Inflammatory macrophage (primary cell): ENCODE measurements around the gene AMIGO2.
A peak's percentile ranks its signal among the peaks of the same experiment; 100 is the strongest.

Experiments
- DNase-seq, 2 donors: peaks; one replicate each; pipeline ENCODE4 v3.0.0-alpha.2; 2020 to 2022

Gene AMIGO2

GRCh38 chr12:47098099-47098498 is 18.3 kb upstream of the AMIGO2 start:
- no peak for DNase-seq

GRCh38 chr12:47097276-47097896 is 17.6 kb upstream of the AMIGO2 start:
- no peak for DNase-seq

GRCh38 chr12:47095446-47096236 is 15.9 kb upstream of the AMIGO2 start:
- no peak for DNase-seq

GRCh38 chr12:47094804-47095203 is 15.0 kb upstream of the AMIGO2 start:
- no peak for DNase-seq

GRCh38 chr12:47091009-47091408 is 11.2 kb upstream of the AMIGO2 start:
- DNase-seq, result no peak

- DNase-seq, result no peak
These were observed 8.5 kb upstream of the AMIGO2 start for GRCh38 chr12:47088021-47088944.

GRCh38 chr12:47087088-47087688 is 7.4 kb upstream of the AMIGO2 start:
- no peak for DNase-seq

GRCh38 chr12:47085815-47086252 is 6.1 kb upstream of the AMIGO2 start:
- DNase-seq, result peak; percentile 56 to 59

GRCh38 chr12:47084172-47084571 is 4.4 kb upstream of the AMIGO2 start:
- DNase-seq, result no peak

- DNase-seq, result peak; percentile 54 to 68
These were observed 3.2 kb upstream of the AMIGO2 start for GRCh38 chr12:47082796-47083621.

- DNase-seq, result no peak
These were observed 2.5 kb upstream of the AMIGO2 start for GRCh38 chr12:47082283-47082682.

- DNase-seq, result peak; percentile 49 to 70
These were observed 1.2 kb upstream of the AMIGO2 start for GRCh38 chr12:47080725-47081502.

GRCh38 chr12:47079981-47080724 is 394 bp upstream of the AMIGO2 start:
- peak; percentile 16 to 37 for DNase-seq

GRCh38 chr12:47078733-47079467 is 859 bp downstream of the AMIGO2 start:
- no peak for DNase-seq

- no peak for DNase-seq
These were observed 1.7 kb downstream of the AMIGO2 start for GRCh38 chr12:47078086-47078395.

GRCh38 chr12:47077206-47078085 is 2.3 kb downstream of the AMIGO2 start:
- DNase-seq, result no peak

GRCh38 chr12:47075192-47076084 is 4.3 kb downstream of the AMIGO2 start:
- DNase-seq, result no peak
